Lung (tissue), 12 donors: ENCODE data around the gene SLC7A8. TPM values are rescaled to one million over a fixed set of nuclear protein-coding genes. Genes with fewer than 3 reads are reported as not detected.

Source experiments
- ATAC-seq: fragments of 200-7000 bp; cut with Tn5 transposase; one replicate; pipeline ENCODE4 v1.9.1; 2020; ENCODE audit warnings: moderate number of reproducible peaks; ENCODE audit not compliant: insufficient read depth, low FRiP score
- DNase-seq, 3 donors: peaks; one replicate each; pipeline ENCODE4 v3.0.0-alpha.2; 2013 to 2017
- H3K27ac ChIP-seq, 2 donors: one replicate each; pipeline ENCODE4 v1.5.1; 2013; ENCODE audit warnings: mild to moderate bottlenecking in 2 of 2, moderate library complexity in 2 of 2, control low read depth in 1 of 2, inconsistent platforms in 1 of 2, low read depth in 1 of 2, low read length in 1 of 2
- H3K27me3 ChIP-seq, 3 donors: one replicate each; pipeline ENCODE4 v1.5.1; 2013; ENCODE audit warnings: low read length in 2 of 3; ENCODE audit not compliant: control insufficient read depth in 3 of 3, insufficient read depth in 3 of 3
- H3K36me3 ChIP-seq, 4 donors: one replicate each; pipeline ENCODE4 v1.5.1; 2013; ENCODE audit warnings: low read length in 4 of 4, mild to moderate bottlenecking in 1 of 4, moderate library complexity in 1 of 4; ENCODE audit not compliant: control insufficient read depth in 4 of 4, insufficient read depth in 4 of 4
- H3K4me1 ChIP-seq, 5 donors: one replicate each; pipeline ENCODE4 v1.5.1; 2013; ENCODE audit warnings: low read length in 5 of 5, mild to moderate bottlenecking in 2 of 5, moderate library complexity in 1 of 5; ENCODE audit not compliant: control insufficient read depth in 5 of 5, insufficient read depth in 5 of 5
- H3K4me3 ChIP-seq: one replicate; pipeline ENCODE4 v1.5.1; 2013; ENCODE audit warnings: mild to moderate bottlenecking, control low read depth, moderate library complexity
- H3K9ac ChIP-seq, 2 donors: one replicate each; pipeline ENCODE4 v1.5.1; 2013; ENCODE audit warnings: low read length in 2 of 2, control low read depth in 1 of 2; ENCODE audit not compliant: insufficient read depth in 1 of 2
- H3K9me3 ChIP-seq, 4 donors: one replicate each; pipeline ENCODE4 v1.5.1; 2013; ENCODE audit warnings: low read length in 3 of 4, mild to moderate bottlenecking in 1 of 4, moderate library complexity in 1 of 4; ENCODE audit not compliant: control insufficient read depth in 4 of 4, insufficient read depth in 3 of 4
- CTCF ChIP-seq: IDR thresholded peaks from 2 replicates; pipeline ENCODE4 v1.5.1; 2012; ENCODE audit warnings: mild to moderate bottlenecking; ENCODE audit errors: control extremely low read depth, extremely low read depth
- WGBS, 2 donors: extraction: QIAGEN DNeasy Blood & Tissue Kit; methylation state at CpG; one replicate each; pipeline ENCODE4 v1.1.7; 2013; 5-methylcytosine and 5-hydroxymethylcytosine counted together
- polyA plus RNA-seq, 2 donors: library from polyadenylated mRNA; stranded (reverse); fragments of 200-250 nt; gene quantifications; one replicate each; pipeline ENCODE4 v1.2.1, GENCODE V29; 2013
- total RNA-seq, 2 donors: library from RNA; depleted of rRNA in 1 of 2; stranded (reverse); fragments of >200 nt in 1 of 2; gene quantifications; one replicate each; pipeline ENCODE4 v1.2.1, GENCODE V29; 2014 to 2021
- donor health status: control.
- donor health status: control.
- donor health status: Bipolar disorder and iron deficiency.
- donor health status: healthy.
- donor health status: DM: yes; HTN: yes; CAD: no.

SLC7A8 gene
- total and polyA plus RNA-seq, 4 donors: 28.1 to 74.0 (median 41.9) TPM

GRCh38 chr14:23195552-23196101 lies 12.2 kb upstream of the SLC7A8 start:
- Histone ChIP-seq H3K9me3 (no peaks in the 10 kb centered on the region), H3K9ac (no peak overlapping the region), H3K27me3 (no peaks in the 10 kb centered on the region), H3K27ac (no peak overlapping the region), H3K4me3 (no peak overlapping the region), H3K4me1 (no peaks in the 10 kb centered on the region), H3K36me3 (no peaks in the 10 kb centered on the region)
- no peak for TF ChIP-seq CTCF
- WGBS, 2 donors: 55 to 58% methylated on average over 7 of the region's 7 CpGs
- DNase-seq (no peak), ATAC-seq (no peak)

- no peaks in the 10 kb centered on the region for H3K9me3 ChIP-seq
- no peak for DNase-seq
- no peak for TF ChIP-seq CTCF
- 65 to 84% methylated on average over 3 of the region's 3 CpGs for WGBS, 2 donors
- no peak for ATAC-seq
- H3K36me3 ChIP-seq: no peaks in the 10 kb centered on the region
- no peaks in the 10 kb centered on the region for H3K4me1 ChIP-seq
- H3K9ac ChIP-seq: no peak overlapping the region
- H3K27ac ChIP-seq: no peak overlapping the region
- H3K4me3 ChIP-seq: no peak overlapping the region
- no peaks in the 10 kb centered on the region for H3K27me3 ChIP-seq
These were observed 10.0 kb upstream of the SLC7A8 start for GRCh38 chr14:23193432-23193831.

DNA sequence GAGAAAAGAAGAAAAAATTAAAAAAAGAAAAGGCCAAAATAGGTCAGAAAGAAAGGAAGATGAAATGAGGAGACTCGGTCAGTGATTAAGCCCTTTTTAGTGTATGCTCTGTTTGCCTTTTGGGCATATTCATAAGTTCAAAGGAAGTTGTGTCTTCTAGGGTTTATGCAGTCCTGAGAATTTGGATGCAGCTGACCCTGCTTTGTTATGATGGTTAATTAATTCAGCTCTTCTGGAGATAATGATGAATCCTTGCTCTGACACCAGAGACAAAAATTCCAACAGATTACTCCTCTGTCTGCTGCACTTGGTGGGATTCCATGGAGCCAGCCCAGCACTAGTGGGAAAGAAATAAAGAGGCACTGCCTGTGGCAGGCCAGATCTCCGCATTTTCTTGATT lies 4.5 kb upstream of the SLC7A8 start:
- H3K27me3 ChIP-seq: no peaks in the 10 kb centered on the region
- WGBS, 2 donors: 82 to 87% methylated on average over 2 of the region's 2 CpGs
- ATAC-seq: no peak
- H3K9ac ChIP-seq: no peak overlapping the region
- no peak for TF ChIP-seq CTCF
- H3K27ac ChIP-seq: no peak overlapping the region
- H3K9me3 ChIP-seq: no peaks in the 10 kb centered on the region
- no peak overlapping the region for H3K4me3 ChIP-seq
- no peak for DNase-seq
- no peaks in the 10 kb centered on the region for H3K4me1 ChIP-seq
- no peaks in the 10 kb centered on the region for H3K36me3 ChIP-seq

DNA sequence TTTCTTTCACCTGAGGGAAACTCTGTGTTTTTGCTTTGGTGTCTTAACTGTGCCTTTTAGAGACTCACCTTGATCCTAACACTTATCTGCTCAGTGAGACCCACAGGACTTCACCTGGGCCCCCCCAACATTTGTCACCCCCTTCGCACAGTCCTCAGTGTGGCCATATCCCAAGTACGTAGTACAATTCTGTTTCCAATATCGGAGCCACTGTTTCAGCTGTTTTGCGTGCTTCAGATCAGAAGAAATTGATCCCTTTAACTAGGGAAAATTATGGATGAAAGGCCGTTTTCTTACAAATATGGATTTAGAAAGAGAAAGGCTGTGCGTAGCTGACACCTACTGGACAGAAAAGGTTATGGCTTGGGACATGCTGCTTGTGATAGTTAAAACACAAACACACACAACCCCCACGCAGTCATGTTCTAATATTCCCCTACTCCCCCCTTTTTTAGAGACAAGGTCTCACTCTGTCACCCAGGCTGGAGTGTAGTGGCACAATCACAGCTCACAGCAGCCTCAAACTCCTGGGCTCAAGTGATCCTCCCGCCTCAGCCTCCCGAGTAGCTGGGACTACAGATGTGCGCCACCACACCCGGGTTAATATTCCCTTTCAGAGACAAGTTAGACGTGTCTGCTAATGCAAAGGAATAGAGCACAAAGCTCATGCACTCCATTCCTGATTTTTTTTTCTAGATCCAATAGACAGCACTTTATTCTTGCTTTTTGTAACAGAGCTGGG lies 3.6 kb upstream of the SLC7A8 start:
- WGBS, 2 donors: 51 to 56% methylated on average over 12 of the region's 12 CpGs
- ATAC-seq (no peak), DNase-seq (peak; percentile 66 to 87 (median 80))
- H3K9me3 ChIP-seq: no peaks in the 10 kb centered on the region
- no peaks in the 10 kb centered on the region for H3K36me3 ChIP-seq
- TF ChIP-seq CTCF: peak; percentile 50
- no peaks in the 10 kb centered on the region for H3K4me1 ChIP-seq
- H3K27me3 ChIP-seq: no peaks in the 10 kb centered on the region
- no peak overlapping the region for H3K4me3 ChIP-seq
- no peak overlapping the region for H3K27ac ChIP-seq
- H3K9ac ChIP-seq: no peak overlapping the region
